ENCODE data around the gene SLC25A26. TPM values are rescaled to one million over a fixed set of nuclear protein-coding genes. Genes with fewer than 3 reads are reported as not detected.

The SLC25A26 gene
- total RNA-seq, 1 donor from 2014 or later = 18.0 TPM

DNA sequence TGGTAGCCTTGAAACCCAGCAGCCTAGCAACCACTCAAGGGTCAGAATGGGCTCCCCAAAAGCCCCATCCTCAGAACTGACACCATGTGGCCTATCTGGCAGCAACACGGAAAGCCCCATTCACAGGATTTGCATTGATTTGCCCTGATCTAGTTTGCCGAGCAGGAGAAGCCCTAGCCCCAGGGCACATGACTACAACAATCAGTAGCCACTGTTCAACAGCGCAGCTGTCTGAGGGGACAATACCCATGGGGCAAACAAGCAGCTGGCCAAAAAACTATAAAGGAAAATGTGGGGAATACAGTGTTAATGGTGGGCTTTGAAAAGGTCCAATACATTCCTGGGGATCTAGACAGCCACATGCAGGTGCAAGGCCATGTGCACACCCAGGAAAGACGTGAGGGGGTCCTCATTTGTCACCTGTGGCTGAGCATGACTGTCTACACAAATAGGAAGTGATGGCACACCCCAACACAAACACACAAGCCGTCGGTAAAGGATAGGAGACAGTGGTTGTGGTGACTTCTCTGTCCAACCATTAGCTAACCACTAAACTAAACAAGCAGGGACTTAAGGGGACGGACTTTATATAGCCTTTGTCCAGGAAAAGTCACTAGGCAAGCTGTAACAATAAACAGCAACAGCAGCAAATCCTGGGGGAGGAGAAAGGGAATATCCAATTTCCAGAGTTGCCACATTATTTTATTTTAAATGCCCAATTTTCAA lies 166.3 kb downstream of the SLC25A26 start:
- Histone ChIP-seq H3K9me3 (no peaks in the 10 kb centered on the region), H3K27me3 (no peaks in the 10 kb centered on the region), H3K4me1 (no peaks in the 10 kb centered on the region), H3K27ac (no peak overlapping the region), H3K4me3 (no peak overlapping the region), H3K36me3 (peaks cover 69% of the 10 kb centered on the region)
- intact Hi-C loops (cut with DNase I) = no loop called here
- DNase-seq = no peak
- TF ChIP-seq, protein P1, sequence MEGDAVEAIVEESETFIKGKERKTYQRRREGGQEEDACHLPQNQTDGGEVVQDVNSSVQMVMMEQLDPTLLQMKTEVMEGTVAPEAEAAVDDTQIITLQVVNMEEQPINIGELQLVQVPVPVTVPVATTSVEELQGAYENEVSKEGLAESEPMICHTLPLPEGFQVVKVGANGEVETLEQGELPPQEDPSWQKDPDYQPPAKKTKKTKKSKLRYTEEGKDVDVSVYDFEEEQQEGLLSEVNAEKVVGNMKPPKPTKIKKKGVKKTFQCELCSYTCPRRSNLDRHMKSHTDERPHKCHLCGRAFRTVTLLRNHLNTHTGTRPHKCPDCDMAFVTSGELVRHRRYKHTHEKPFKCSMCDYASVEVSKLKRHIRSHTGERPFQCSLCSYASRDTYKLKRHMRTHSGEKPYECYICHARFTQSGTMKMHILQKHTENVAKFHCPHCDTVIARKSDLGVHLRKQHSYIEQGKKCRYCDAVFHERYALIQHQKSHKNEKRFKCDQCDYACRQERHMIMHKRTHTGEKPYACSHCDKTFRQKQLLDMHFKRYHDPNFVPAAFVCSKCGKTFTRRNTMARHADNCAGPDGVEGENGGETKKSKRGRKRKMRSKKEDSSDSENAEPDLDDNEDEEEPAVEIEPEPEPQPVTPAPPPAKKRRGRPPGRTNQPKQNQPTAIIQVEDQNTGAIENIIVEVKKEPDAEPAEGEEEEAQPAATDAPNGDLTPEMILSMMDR (IDR thresholded peaks at IDR 0.05) = no peak
- ATAC-seq = no peak

DNA sequence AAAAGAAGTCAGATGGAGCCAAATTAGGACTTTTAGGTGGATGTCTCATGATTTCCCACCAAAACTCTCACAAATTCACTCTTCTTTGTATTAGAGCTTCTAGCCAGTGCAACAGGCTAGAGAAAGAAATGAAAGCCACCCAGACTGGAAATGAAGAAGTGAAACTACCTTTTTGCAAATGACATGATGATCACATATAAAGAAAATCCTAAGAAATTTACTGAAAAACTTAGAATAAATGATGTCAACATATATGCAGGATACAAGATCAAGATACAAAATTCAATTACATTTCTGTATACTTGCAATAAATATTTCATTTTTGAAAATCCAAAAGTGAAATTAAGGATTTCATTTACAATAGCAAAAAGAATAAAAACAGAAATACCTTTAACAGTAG lies 169.2 kb downstream of the SLC25A26 start:
- no peaks in the 10 kb centered on the region for H3K4me1 ChIP-seq
- no peak overlapping the region for H3K27ac ChIP-seq
- TF ChIP-seq, protein P1 (IDR thresholded peaks at IDR 0.05) = no peak
- no peak for ATAC-seq
- no peak overlapping the region for H3K4me3 ChIP-seq
- DNase-seq = no peak
- no peaks in the 10 kb centered on the region for H3K9me3 ChIP-seq
- intact Hi-C loops (cut with DNase I) = no loop called here
- peaks cover 65% of the 10 kb centered on the region for H3K36me3 ChIP-seq
- H3K27me3 ChIP-seq = no peaks in the 10 kb centered on the region

DNA sequence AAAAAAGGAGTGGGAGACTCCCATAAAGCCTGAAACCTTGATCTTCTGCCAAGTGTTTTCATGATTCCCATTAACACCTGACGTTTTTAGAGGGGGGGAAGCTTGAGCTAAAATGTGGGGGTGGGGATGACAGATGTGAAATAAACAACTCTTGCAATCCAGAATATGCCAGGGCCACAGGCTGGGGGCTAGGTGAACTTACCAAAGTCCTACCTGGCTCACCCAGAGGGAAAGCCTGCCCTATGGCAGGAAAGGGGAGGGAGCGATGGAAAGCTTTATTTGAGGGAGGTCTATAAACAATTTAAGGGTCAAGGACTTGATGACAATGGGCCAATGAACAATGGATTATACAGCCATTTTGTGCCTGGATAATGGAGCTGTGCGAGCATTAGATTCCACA lies 171.7 kb downstream of the SLC25A26 start:
- TF ChIP-seq, protein P1 (IDR thresholded peaks at IDR 0.05) = no peak
- no peak overlapping the region for H3K27ac ChIP-seq
- no peaks in the 10 kb centered on the region for H3K4me1 ChIP-seq
- H3K4me3 ChIP-seq = no peak overlapping the region
- H3K27me3 ChIP-seq = no peaks in the 10 kb centered on the region
- DNase-seq = no peak
- no peak for ATAC-seq
- H3K9me3 ChIP-seq = no peaks in the 10 kb centered on the region
- intact Hi-C loops (cut with DNase I) = no loop called here
- peaks cover 58% of the 10 kb centered on the region for H3K36me3 ChIP-seq

DNA sequence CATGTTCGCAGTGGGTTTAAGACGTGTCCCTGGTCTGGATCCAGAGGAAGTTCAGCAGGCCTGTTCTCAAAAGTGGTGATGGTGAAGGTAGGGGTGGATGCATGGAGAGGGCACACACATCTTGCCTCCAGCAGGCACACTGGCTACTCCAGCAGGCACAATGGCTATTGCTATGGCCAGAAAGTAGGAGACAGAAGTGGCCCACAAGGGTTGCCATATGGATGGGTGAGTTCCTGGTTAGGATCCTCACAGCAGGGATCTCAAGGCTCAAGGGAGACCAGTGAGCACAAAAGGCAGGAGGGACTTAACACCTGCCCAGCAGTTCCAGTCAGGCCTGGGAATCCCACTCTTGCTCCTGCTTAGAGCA lies 172.1 kb downstream of the SLC25A26 start:
- no peak for ATAC-seq

DNA sequence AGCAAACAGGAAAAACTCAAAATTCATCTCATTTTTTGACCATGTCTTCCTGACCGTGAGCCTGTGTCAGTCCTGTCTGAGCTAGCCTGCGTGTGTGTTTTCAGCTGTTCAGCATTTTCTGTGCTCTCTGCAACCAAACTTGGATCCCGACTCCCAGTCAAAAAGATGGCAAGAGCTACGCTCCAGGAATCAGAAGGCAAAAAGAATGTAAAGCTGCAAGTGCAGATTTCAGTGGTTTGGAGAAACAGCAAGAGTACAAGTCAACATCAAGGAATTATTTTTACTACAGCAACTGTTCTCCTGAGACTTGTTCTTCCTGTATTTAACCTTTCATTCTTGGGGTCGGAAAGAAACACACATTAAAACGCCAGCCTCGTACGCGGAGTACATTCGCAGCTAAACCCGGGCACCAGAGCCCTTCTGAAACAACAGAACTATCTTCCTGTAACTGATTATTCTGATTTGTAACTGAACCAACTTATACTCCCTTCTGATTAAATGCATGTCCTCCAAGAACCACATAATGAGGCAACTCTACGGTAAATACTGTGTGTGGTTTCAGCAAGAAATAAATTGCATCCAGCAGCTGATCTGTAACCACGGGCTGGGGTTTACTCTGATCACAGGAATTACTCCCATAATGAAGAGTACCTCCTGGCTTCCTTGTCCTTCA lies 172.7 kb downstream of the SLC25A26 start:
- TF ChIP-seq, protein P1 (IDR thresholded peaks at IDR 0.05) = no peak
- no peak overlapping the region for H3K4me3 ChIP-seq
- intact Hi-C loops (cut with DNase I) = no loop called here
- no peak overlapping the region for H3K27ac ChIP-seq
- no peaks in the 10 kb centered on the region for H3K4me1 ChIP-seq
- no peaks in the 10 kb centered on the region for H3K9me3 ChIP-seq
- H3K27me3 ChIP-seq = no peaks in the 10 kb centered on the region
- no peak for DNase-seq
- H3K36me3 ChIP-seq = peaks cover 57% of the 10 kb centered on the region
- no peak for ATAC-seq

More for the DNA sequence above, 172.1 kb downstream of the SLC25A26 start:
- intact Hi-C loops (cut with DNase I) = no loop called here
- Histone ChIP-seq H3K4me1 (no peaks in the 10 kb centered on the region), H3K36me3 (peaks cover 55% of the 10 kb centered on the region), H3K27me3 (no peaks in the 10 kb centered on the region), H3K4me3 (no peak overlapping the region), H3K27ac (no peak overlapping the region), H3K9me3 (no peaks in the 10 kb centered on the region)
- TF ChIP-seq, protein P1 (IDR thresholded peaks at IDR 0.05) = no peak
- no peak for DNase-seq
